ENCODE results near the gene NANOGP8. TPM values are rescaled to one million over a fixed set of nuclear protein-coding genes. Genes with fewer than 3 reads are reported as not detected.
"Not testable (repeated sequence)": the region's sequence is repeated elsewhere in the genome, so short reads cannot be mapped to it uniquely, and the experiment has no call there.

NANOGP8 gene
- total RNA-seq, 1 donor from 2014 or later: not detected

GRCh38 chr15:35092311-35092710 is 7.2 kb upstream of the NANOGP8 start:
- Histone ChIP-seq H3K4me3 (no peak overlapping the region), H3K27me3 (no peaks in the 10 kb centered on the region), H3K27ac (no peak overlapping the region), H3K4me1 (no peaks in the 10 kb centered on the region), H3K9me3 (no peaks in the 10 kb centered on the region), H3K36me3 (no peaks in the 10 kb centered on the region)
- ATAC-seq (no peak), DNase-seq (no peak)
- intact Hi-C loops (cut with DNase I): no loop called here
- no peak for TF ChIP-seq CTCF (IDR thresholded peaks at IDR 0.05)

- ATAC-seq (no peak), DNase-seq (no peak)
- H3K27me3 ChIP-seq: no peaks in the 10 kb centered on the region
- H3K36me3 ChIP-seq: no peaks in the 10 kb centered on the region
- H3K9me3 ChIP-seq: no peaks in the 10 kb centered on the region
- no peak overlapping the region for H3K4me3 ChIP-seq
- H3K4me1 ChIP-seq: no peaks in the 10 kb centered on the region
- intact Hi-C loops (cut with DNase I): no loop called here
- TF ChIP-seq CTCF (IDR thresholded peaks at IDR 0.05): no peak
- no peak overlapping the region for H3K27ac ChIP-seq
Observed at GRCh38 chr15:35090104-35090807, 5.2 kb upstream of the NANOGP8 start.

- intact Hi-C loops (cut with DNase I): no loop called here
- Histone ChIP-seq H3K27me3 (no peaks in the 10 kb centered on the region), H3K36me3 (no peaks in the 10 kb centered on the region), H3K27ac (no peak overlapping the region), H3K9me3 (no peaks in the 10 kb centered on the region), H3K4me1 (no peaks in the 10 kb centered on the region), H3K4me3 (no peak overlapping the region)
- no peak for ATAC-seq
- no peak for DNase-seq
- no peak for TF ChIP-seq CTCF (IDR thresholded peaks at IDR 0.05)
Observed at GRCh38 chr15:35089551-35089950, 4.5 kb upstream of the NANOGP8 start.

GRCh38 chr15:35088329-35088728 is 3.2 kb upstream of the NANOGP8 start:
- Histone ChIP-seq H3K4me3 (no peak overlapping the region), H3K27me3 (no peaks in the 10 kb centered on the region), H3K4me1 (no peaks in the 10 kb centered on the region), H3K27ac (no peak overlapping the region), H3K9me3 (no peaks in the 10 kb centered on the region), H3K36me3 (no peaks in the 10 kb centered on the region)
- no peak for TF ChIP-seq CTCF (IDR thresholded peaks at IDR 0.05)
- intact Hi-C loops (cut with DNase I): no loop called here
- no peak for ATAC-seq
- no peak for DNase-seq

DNA sequence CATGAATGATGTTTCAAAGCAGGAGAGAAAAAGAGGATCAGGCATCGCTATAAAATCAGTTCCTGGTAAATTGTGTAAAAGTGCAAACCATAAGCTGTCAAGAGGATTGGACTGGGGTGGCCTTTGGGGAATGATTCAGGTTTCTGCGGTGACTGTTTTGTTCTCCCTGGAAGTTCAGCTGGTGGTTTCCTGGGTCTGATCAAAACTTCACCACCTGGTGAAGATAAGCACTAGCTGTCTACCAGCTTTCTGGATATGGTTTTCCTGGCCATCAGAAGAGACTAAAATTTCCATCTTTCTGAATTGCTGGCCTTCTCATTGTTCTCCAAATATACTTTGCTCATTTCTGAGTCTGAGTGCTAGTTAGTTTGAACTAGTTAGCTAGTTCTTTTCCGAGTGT is 2.7 kb upstream of the NANOGP8 start:
- Histone ChIP-seq H3K9me3 (no peaks in the 10 kb centered on the region), H3K36me3 (no peaks in the 10 kb centered on the region), H3K27me3 (no peaks in the 10 kb centered on the region), H3K4me3 (no peak overlapping the region), H3K27ac (no peak overlapping the region), H3K4me1 (no peaks in the 10 kb centered on the region)
- ATAC-seq: no peak
- no peak for TF ChIP-seq CTCF (IDR thresholded peaks at IDR 0.05)
- intact Hi-C loops (cut with DNase I): no loop called here
- no peak for DNase-seq

DNA sequence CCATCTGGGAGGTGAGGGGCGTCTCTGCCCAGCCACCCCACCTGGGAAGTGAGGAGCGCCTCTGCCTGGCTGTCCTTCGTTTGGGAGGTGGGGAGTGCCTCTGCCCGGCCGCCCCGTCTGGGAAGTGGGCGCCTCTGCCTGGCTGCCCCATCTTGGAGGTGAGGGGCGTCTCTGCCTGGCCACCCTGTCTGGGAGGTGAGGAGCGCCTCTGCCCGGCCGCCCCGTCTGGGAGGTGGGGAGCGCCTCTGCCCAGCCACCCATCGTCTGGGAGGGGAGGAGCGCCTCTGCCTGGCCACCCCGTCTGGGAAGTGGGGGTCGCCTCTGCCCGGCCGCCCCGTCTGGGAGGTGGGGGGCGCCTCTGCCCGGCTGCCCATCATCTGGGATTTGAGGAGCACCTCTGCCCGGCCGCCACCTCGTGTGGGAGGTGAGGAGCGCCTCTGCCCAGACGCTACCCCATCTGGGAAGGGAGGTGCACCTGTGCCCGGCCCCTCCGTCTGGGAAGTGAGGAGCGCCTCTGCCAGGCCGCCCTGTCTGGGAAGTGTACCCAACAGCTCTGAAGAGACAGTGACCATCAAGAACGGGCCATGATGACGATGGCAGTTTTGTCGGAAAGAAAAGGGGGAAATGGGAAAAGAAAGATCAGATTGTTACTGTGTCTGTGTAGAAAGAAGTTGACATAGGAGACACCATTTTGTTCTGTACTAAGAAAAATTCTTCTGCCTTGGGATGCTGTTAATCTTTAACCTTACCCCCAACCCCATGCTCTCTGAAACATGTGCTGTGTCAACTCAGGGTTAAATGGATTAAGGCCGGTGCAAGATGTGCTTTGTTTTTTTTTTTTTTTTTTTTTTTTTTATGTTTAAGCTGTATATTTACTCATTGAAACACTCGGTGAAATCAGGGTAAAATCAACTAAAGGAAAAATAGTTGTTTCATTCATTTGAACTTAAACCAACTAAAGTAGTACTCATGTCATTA is 2.4 kb downstream of the NANOGP8 start:
- intact Hi-C loops (cut with DNase I); H3K27me3 ChIP-seq; DNase-seq: not testable (repeated sequence)

DNA sequence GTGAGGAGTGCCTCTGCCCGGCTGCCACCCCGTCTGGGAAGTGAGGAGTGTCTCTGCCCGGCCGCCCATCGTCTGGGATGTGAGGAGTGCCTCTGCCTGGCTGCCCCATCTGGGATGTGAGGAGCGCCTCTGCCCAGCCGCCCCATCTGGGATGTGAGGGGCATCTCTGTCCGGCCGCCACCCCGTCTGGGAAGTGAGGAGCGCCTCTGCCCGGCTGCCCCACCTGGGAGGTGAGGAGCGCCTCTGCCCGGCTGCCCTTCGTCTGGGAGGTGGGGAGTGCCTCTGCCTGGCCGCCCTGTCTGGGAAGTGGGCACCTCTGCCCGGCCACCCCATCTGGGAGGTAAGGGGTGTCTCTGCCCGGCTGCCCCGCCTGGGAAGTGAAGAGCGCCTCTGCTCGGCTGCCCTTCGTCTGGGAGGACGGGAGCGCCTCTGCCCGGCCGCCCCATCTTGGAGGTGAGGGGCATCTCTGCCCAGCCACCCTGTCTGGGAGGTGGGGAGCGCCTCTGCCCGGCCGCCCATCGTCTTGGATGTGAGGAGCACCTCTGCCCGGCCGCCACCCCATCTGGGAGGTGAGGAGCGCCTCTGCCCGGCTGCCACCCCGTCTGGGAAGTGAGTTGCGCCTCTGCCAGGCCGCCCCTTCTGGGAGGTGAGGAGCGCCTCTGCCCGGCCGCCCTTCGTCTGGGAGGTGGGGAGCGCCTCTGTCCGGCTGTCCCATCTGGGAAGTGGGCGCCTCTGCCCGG is 3.3 kb downstream of the NANOGP8 start:
- H3K27me3 ChIP-seq; H3K9me3 ChIP-seq; ATAC-seq; H3K27ac ChIP-seq; H3K36me3 ChIP-seq; H3K4me1 ChIP-seq; DNase-seq; intact Hi-C loops (cut with DNase I); H3K4me3 ChIP-seq: not testable (repeated sequence)

More for the DNA sequence above, 2.4 kb downstream of the NANOGP8 start:
- not testable (repeated sequence) for ATAC-seq, H3K4me3 ChIP-seq, H3K27ac ChIP-seq, H3K36me3 ChIP-seq, H3K9me3 ChIP-seq, H3K4me1 ChIP-seq
